Measurements from ENCODE around the gene TBKBP1. TPM values are rescaled to one million over a fixed set of nuclear protein-coding genes. Genes with fewer than 3 reads are reported as not detected.

Gene TBKBP1
- total RNA-seq, 1 experiment from 2014 or later = 3.3 TPM

- H3K4me2 ChIP-seq = no peak overlapping the region
- H3K27me3 ChIP-seq (ENCODE audit: insufficient read depth, low read depth) = peaks cover 18% of the 10 kb centered on the region
- no peak overlapping the region for H2AFZ ChIP-seq
- POLR2A ChIA-PET (ENCODE audit: unreplicated experiment) = no interaction called here
- no peaks in the 10 kb centered on the region for H3K4me1 ChIP-seq (replicated peaks; ENCODE audit: insufficient read depth)
- H3K9me3 ChIP-seq (ENCODE audit: insufficient read depth, low read depth) = no peaks in the 10 kb centered on the region
- no TSS peak for BruUV-seq (replicated peaks)
- intact Hi-C loops (cut with micrococcal nuclease; ENCODE audit: unreplicated experiment) = no loop called here
- DNase-seq = no peak
- no peaks in the 10 kb centered on the region for H3K9me2 ChIP-seq (ENCODE audit: insufficient read depth)
- no peak overlapping the region for H3K4me3 ChIP-seq
- TF ChIP-seq EZH2 (IDR thresholded peaks at IDR 0.05; ENCODE audit: low read depth) (no peak), CTCF (conservative IDR thresholded peaks at IDR 0.05) (no peak)
- no peaks in the 10 kb centered on the region for H3F3A ChIP-seq (ENCODE audit: insufficient read depth, low read depth)
- no peaks in the 10 kb centered on the region for H3K36me3 ChIP-seq (ENCODE audit: low read depth)
- H4K20me1 ChIP-seq (ENCODE audit: insufficient read depth) = no peaks in the 10 kb centered on the region; the same call in 1 of the 2 replicates
- no peak overlapping the region for H3K27ac ChIP-seq
- no peaks in the 10 kb centered on the region for H3K79me2 ChIP-seq (ENCODE audit: low read depth)
- CTCF ChIA-PET = no interaction called here
Observed at GRCh38 chr17:47708312-47708863, 14.4 kb downstream of the TBKBP1 start.

GRCh38 chr17:47708864-47709541, 15.0 kb downstream of the TBKBP1 start:
- DNase-seq = peak in 1 of 2 experiments; percentile 28
- H3K79me2 ChIP-seq (ENCODE audit: low read depth) = no peaks in the 10 kb centered on the region
- H3K4me3 ChIP-seq = no peak overlapping the region
- ChIA-PET POLR2A (ENCODE audit: unreplicated experiment) (no interaction called here), CTCF (no interaction called here)
- no peaks in the 10 kb centered on the region for H3K4me1 ChIP-seq (replicated peaks; ENCODE audit: insufficient read depth)
- no peaks in the 10 kb centered on the region; the same call in 1 of the 2 replicates for H4K20me1 ChIP-seq (ENCODE audit: insufficient read depth)
- intact Hi-C loops (cut with micrococcal nuclease; ENCODE audit: unreplicated experiment) = no loop called here
- H3K27me3 ChIP-seq (ENCODE audit: insufficient read depth, low read depth) = peaks cover 24% of the 10 kb centered on the region
- H3K36me3 ChIP-seq (ENCODE audit: low read depth) = no peaks in the 10 kb centered on the region
- BruUV-seq (replicated peaks) = no TSS peak
- no peak overlapping the region for H2AFZ ChIP-seq
- H3K9me2 ChIP-seq (ENCODE audit: insufficient read depth) = no peaks in the 10 kb centered on the region
- H3K4me2 ChIP-seq = no peak overlapping the region
- TF ChIP-seq EZH2 (IDR thresholded peaks at IDR 0.05; ENCODE audit: low read depth) (no peak), CTCF (conservative IDR thresholded peaks at IDR 0.05) (no peak)
- no peaks in the 10 kb centered on the region for H3F3A ChIP-seq (ENCODE audit: insufficient read depth, low read depth)
- no peak overlapping the region for H3K27ac ChIP-seq
- H3K9me3 ChIP-seq (ENCODE audit: insufficient read depth, low read depth) = no peaks in the 10 kb centered on the region

GRCh38 chr17:47709594-47709993, 15.6 kb downstream of the TBKBP1 start:
- Histone ChIP-seq H3K4me1 (replicated peaks; ENCODE audit: insufficient read depth) (no peaks in the 10 kb centered on the region), H3K9me2 (ENCODE audit: insufficient read depth) (no peaks in the 10 kb centered on the region), H3K27me3 (ENCODE audit: insufficient read depth, low read depth) (peaks cover 30% of the 10 kb centered on the region), H3K27ac (no peak overlapping the region), H3K4me2 (no peak overlapping the region), H3K79me2 (ENCODE audit: low read depth) (no peaks in the 10 kb centered on the region), H3K4me3 (no peak overlapping the region), H4K20me1 (ENCODE audit: insufficient read depth) (no peaks in the 10 kb centered on the region; the same call in 1 of the 2 replicates), H3K36me3 (ENCODE audit: low read depth) (no peaks in the 10 kb centered on the region), H2AFZ (no peak overlapping the region), H3F3A (ENCODE audit: insufficient read depth, low read depth) (no peaks in the 10 kb centered on the region), H3K9me3 (ENCODE audit: insufficient read depth, low read depth) (no peaks in the 10 kb centered on the region)
- ChIA-PET POLR2A (ENCODE audit: unreplicated experiment) (no interaction called here), CTCF (no interaction called here)
- no peak for TF ChIP-seq EZH2 (IDR thresholded peaks at IDR 0.05; ENCODE audit: low read depth)
- TF ChIP-seq CTCF (conservative IDR thresholded peaks at IDR 0.05) = no peak
- no peak for DNase-seq
- no TSS peak for BruUV-seq (replicated peaks)
- intact Hi-C loops (cut with micrococcal nuclease; ENCODE audit: unreplicated experiment) = no loop called here

All from PC-9 (cell line).